H7 (cell line): ENCODE data around the gene PPP1R15A. TPM values are rescaled to one million over a fixed set of nuclear protein-coding genes. Genes with fewer than 3 reads are reported as not detected.
"Not testable (repeated sequence)": the region's sequence is repeated elsewhere in the genome, so short reads cannot be mapped to it uniquely, and the experiment has no call there.

ENCODE experiments used
- DNase-seq: peaks from one replicate; pipeline ENCODE4 v3.0.0; 2012
- H3K27me3 ChIP-seq: 2 replicates; pipeline ENCODE4 v1.6.0; 2011; ENCODE audit warnings: mild to moderate bottlenecking, low read length; ENCODE audit not compliant: control insufficient read depth, insufficient read depth
- H3K36me3 ChIP-seq: replicated peaks from 2 replicates; pipeline ENCODE4 v1.5.1; 2011; ENCODE audit warnings: low read length; ENCODE audit not compliant: control insufficient read depth, insufficient read depth
- H3K4me3 ChIP-seq: 2 replicates; pipeline ENCODE4 v1.5.1; 2011; ENCODE audit warnings: low read depth, mild to moderate bottlenecking, control low read depth, low read length, moderate library complexity; ENCODE audit not compliant: insufficient read depth
- total RNA-seq: library from RNA; depleted of rRNA; stranded (reverse); fragments of >200 nt; shearing (Covaris generic); gene quantifications from 2 replicates; pipeline ENCODE4 v1.2.3, GENCODE V29; 2014

Gene PPP1R15A
- total RNA-seq, 1 experiment from 2014 or later = 20.3 TPM

DNA sequence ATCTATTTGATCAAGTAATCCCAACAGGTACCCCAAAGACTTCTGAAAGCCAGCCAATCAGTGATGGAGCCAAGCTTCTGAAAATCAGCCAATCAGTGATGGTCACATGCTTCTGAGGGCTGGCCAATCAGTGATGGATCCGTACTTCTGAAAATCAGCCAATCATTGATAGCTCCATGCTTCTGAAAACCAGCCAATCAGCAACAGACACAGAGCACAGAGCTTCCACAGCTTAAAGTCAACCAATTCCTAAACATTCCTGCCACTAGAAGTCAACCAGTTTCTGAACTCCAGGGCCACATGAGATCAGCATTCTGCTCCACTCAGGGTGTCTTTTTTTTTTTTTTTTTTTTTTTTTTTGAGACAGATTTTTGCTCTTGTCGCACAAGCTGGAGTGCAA, 27.7 kb upstream of the PPP1R15A start:
- H3K4me3 ChIP-seq = no peak overlapping the region
- H3K36me3 ChIP-seq = no peaks in the 10 kb centered on the region; the same call in 1 of the 2 replicates
- no peaks in the 10 kb centered on the region for H3K27me3 ChIP-seq
- peak; percentile 76 for DNase-seq

GRCh38 chr19:48845384-48845783, 26.8 kb upstream of the PPP1R15A start:
- H3K27me3 ChIP-seq = no peaks in the 10 kb centered on the region
- H3K36me3 ChIP-seq = no peaks in the 10 kb centered on the region; the same call in 1 of the 2 replicates
- no peak overlapping the region for H3K4me3 ChIP-seq
- DNase-seq = no peak

GRCh38 chr19:48846659-48847058, 25.6 kb upstream of the PPP1R15A start:
- not testable (repeated sequence) for H3K36me3 ChIP-seq, H3K27me3 ChIP-seq, H3K4me3 ChIP-seq, DNase-seq

- H3K4me3 ChIP-seq = no peak overlapping the region
- peak; percentile 21 for DNase-seq
- H3K27me3 ChIP-seq = no peaks in the 10 kb centered on the region
- no peaks in the 10 kb centered on the region; the same call in 1 of the 2 replicates for H3K36me3 ChIP-seq
Observed at GRCh38 chr19:48852292-48852691, 19.9 kb upstream of the PPP1R15A start.

DNA sequence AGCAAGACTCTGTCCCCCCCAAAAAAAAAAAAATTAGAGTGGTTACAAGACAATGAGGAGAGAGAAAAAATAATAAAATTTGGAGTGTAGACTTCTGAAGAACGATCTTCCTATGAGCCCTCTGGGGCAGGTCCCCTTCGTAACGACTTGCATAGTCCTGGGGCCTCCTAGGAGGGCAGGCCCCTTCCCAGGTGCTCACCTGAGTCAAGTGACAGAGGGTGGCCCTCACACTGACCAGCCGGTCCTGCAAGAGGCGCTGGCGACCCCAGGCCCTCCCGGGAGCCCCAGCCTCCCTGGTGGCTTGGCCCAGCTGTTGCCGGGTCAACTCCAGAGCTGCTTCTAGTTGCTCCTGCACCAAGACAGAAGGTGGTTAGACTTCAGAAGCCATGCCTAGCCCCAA, 18.7 kb upstream of the PPP1R15A start:
- Histone ChIP-seq H3K27me3 (no peaks in the 10 kb centered on the region), H3K4me3 (no peak overlapping the region), H3K36me3 (no peaks in the 10 kb centered on the region; the same call in 1 of the 2 replicates)
- peak; percentile 12 for DNase-seq

GRCh38 chr19:48854103-48854502, 18.1 kb upstream of the PPP1R15A start:
- no peaks in the 10 kb centered on the region; the same call in 1 of the 2 replicates for H3K36me3 ChIP-seq
- no peak for DNase-seq
- no peak overlapping the region for H3K4me3 ChIP-seq
- no peaks in the 10 kb centered on the region for H3K27me3 ChIP-seq

DNA sequence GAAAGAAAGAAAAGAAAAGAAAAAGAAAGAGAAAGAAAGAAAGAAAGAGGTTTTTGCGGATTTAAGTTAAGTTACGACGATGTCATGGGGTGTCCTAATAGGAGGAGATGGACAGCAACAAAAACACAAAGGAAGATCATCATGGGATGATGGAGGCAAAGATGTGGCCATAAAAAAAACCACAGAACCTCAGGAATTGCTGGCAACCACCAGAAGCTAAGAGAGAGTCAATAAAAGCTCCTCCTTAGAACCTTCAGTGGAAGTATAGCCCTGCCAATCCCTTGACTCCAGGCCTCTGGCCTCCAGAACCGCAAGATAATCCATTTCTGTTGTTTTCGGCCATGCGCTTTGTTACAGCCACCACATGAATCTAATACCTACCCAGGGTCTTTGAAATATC, 15.3 kb upstream of the PPP1R15A start:
- Histone ChIP-seq H3K27me3 (no peaks in the 10 kb centered on the region), H3K4me3 (no peak overlapping the region), H3K36me3 (no peaks in the 10 kb centered on the region; the same call in 1 of the 2 replicates)
- no peak for DNase-seq

- Histone ChIP-seq H3K36me3 (no peaks in the 10 kb centered on the region), H3K4me3 (peak overlapping the region; percentile 49), H3K27me3 (no peaks in the 10 kb centered on the region)
- peak; percentile 89 for DNase-seq
Observed at GRCh38 chr19:48858984-48859710, 13.1 kb upstream of the PPP1R15A start.

DNA sequence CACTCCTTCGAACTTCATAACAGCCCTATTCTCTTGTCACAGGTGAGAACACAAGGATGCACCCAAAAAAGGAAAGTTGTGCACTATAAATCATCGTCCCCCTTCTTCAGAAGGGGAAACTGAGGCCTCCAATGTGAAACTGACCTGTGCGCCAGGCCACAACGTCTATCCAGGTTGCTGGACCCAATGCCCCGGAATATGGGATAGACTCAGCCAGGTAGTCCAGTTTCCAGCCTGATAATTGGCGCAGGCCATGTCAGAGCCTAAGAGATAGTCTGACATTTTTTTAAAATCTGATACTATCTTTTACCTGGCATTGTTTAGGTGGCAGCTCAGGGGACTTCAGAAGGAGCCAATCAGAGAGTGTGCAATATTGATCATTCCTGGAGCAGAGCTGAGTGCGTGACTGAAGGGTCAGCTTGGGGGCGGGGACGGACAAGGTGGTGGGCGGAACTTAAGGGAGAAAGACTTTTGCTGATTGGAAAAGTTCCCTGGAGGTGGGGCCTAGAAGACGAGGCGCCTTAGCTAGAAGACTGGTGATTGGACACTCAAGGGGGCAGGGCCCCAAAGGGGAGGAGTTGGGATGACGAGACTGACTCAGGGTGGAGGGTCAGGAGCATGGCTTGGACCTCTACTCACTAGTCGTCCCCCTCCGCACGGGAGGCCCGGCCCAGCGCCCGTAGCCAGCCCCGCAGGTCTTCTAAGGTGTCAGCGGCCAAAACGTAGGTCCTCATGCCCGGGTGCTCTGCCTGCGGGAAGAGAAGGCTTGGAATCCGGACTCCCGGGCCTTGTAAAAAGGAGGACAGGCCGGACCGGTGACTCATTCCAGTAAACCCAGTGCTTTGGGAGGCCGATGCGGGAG, 12.3 kb upstream of the PPP1R15A start:
- Histone ChIP-seq H3K4me3 (peak overlapping the region; percentile 49; the same call in 1 of the 2 replicates), H3K27me3 (no peaks in the 10 kb centered on the region), H3K36me3 (no peaks in the 10 kb centered on the region)
- peak; percentile 97 for DNase-seq

DNA sequence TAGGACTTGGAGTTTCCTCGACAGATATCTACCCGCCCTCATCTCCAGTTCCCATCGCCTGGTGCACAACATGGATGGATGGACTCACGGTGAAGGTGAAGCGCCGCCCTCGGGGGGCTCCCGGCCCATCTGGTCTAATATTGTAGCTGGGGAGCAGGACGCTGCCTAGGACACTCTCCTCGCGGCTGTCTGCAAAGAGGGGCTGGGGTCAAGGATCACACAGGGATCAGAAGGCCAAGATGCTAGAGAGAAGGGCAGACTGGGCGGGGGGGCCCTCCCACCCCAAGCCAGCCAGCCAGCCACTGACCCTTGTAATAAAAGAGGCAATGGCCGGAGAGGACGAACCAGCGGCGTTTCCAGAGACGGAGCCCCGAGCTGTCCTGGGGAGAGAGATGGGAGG, 10.9 kb upstream of the PPP1R15A start:
- Histone ChIP-seq H3K36me3 (no peaks in the 10 kb centered on the region), H3K4me3 (no peak overlapping the region), H3K27me3 (no peaks in the 10 kb centered on the region)
- no peak for DNase-seq

GRCh38 chr19:48862827-48863226, 9.4 kb upstream of the PPP1R15A start:
- H3K4me3 ChIP-seq = no peak overlapping the region
- no peaks in the 10 kb centered on the region for H3K27me3 ChIP-seq
- no peak for DNase-seq
- no peaks in the 10 kb centered on the region for H3K36me3 ChIP-seq

GRCh38 chr19:48866692-48867091, 5.5 kb upstream of the PPP1R15A start:
- Histone ChIP-seq H3K4me3 (no peak overlapping the region), H3K36me3 (no peaks in the 10 kb centered on the region), H3K27me3 (no peaks in the 10 kb centered on the region)
- no peak for DNase-seq

GRCh38 chr19:48867123-48867745, 5.0 kb upstream of the PPP1R15A start:
- H3K4me3 ChIP-seq = no peak overlapping the region

GRCh38 chr19:48867746-48868113, 4.5 kb upstream of the PPP1R15A start:
- no peaks in the 10 kb centered on the region for H3K27me3 ChIP-seq
- H3K4me3 ChIP-seq = no peak overlapping the region

More at GRCh38 chr19:48867123-48867745, 5.0 kb upstream of the PPP1R15A start:
- no peaks in the 10 kb centered on the region for H3K27me3 ChIP-seq
- H3K36me3 ChIP-seq = no peaks in the 10 kb centered on the region
- no peak for DNase-seq

More at GRCh38 chr19:48867746-48868113, 4.5 kb upstream of the PPP1R15A start:
- H3K36me3 ChIP-seq = no peaks in the 10 kb centered on the region
- DNase-seq = peak; percentile 66
